ENCODE data around the gene MOB4.

MOB4 gene

DNA sequence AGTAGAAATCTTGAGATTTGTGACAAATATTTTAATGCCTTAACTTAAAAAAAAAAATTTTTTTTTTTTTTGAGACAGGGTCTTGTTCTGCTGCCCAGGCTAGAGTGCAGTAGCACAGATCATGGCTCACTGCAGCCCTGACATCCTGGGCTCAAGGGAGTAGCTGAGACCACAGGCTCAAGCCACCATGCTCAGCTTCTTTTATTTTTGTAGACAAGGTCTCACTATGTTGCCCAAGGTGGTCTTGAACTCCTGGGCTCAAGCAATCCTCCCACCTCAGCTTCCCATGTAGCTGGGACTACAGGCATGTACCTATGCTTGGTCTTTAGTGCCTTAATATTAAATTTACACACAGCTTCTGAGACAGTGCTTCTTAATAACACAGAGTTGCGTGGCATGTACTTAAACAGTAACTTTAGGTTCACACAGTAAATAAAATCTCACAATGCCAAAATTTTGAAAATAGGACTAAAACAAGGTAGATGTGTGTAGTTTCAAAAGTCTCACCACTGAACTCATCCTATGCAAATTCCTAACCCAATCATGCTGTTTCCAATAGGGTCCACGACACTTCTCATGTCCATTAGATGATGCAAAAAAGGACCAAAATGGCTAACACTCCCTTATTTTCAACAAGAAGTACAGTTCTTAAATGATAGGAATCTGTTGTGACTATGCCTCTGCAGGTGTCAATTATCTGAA lies 20.3 kb upstream of the MOB4 start:
- DNase-seq (ENCODE audit: low read depth) = no peak
- TF ChIP-seq, protein P1, sequence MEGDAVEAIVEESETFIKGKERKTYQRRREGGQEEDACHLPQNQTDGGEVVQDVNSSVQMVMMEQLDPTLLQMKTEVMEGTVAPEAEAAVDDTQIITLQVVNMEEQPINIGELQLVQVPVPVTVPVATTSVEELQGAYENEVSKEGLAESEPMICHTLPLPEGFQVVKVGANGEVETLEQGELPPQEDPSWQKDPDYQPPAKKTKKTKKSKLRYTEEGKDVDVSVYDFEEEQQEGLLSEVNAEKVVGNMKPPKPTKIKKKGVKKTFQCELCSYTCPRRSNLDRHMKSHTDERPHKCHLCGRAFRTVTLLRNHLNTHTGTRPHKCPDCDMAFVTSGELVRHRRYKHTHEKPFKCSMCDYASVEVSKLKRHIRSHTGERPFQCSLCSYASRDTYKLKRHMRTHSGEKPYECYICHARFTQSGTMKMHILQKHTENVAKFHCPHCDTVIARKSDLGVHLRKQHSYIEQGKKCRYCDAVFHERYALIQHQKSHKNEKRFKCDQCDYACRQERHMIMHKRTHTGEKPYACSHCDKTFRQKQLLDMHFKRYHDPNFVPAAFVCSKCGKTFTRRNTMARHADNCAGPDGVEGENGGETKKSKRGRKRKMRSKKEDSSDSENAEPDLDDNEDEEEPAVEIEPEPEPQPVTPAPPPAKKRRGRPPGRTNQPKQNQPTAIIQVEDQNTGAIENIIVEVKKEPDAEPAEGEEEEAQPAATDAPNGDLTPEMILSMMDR (IDR thresholded peaks at IDR 0.05; ENCODE audit: low read depth, low read length, missing control alignments) = no peak
- peak overlapping the region; percentile 100; the same call in 1 of the 2 replicates for H3K4me3 ChIP-seq (ENCODE audit: low read depth, low read length)

DNA sequence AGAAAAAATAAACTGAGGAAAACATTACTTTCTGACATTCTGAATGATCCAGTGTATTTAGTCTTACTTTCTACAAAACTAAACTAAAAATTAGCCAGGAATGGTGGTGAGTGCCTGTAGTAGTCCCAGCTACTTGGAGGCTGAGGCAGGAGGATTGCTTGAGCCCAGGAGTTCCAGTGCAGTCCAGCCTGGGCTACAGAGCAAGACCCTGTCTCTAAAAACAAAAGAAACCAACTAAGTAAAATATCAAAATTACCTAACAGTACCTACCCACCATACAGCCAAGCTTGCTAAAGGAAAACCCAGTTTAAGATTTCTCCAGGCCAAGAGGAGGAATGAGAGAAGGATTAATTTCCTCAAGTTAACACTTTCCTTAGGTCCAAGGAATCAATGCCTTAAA lies 19.2 kb upstream of the MOB4 start:
- H3K4me3 ChIP-seq (ENCODE audit: low read depth, low read length) = peak overlapping the region; percentile 100
- TF ChIP-seq, protein P1 (IDR thresholded peaks at IDR 0.05; ENCODE audit: low read depth, low read length, missing control alignments) = no peak

DNA sequence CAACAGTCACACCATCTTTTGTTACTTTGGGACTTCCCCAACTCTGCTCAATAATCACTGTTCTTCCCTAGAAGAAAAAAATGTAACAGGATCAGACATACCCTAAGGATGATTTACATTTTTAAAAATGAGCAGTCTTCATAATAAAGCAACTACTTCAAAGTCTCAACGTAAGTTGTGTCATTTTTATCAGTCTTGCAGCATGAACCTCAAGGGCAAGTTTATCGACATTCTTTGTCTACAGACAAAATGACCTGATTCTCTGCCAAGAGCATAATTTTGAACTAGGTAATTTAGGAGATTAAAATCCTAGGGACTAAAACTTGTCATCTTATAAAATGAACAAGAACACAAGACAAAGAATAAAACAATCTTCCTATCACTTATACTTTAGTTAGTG lies 18.5 kb upstream of the MOB4 start:
- TF ChIP-seq, protein P1 (IDR thresholded peaks at IDR 0.05; ENCODE audit: low read depth, low read length, missing control alignments) = no peak
- no peak for DNase-seq (ENCODE audit: low read depth)
- peak overlapping the region; percentile 100 for H3K4me3 ChIP-seq (ENCODE audit: low read depth, low read length)

More for the DNA sequence above, 19.2 kb upstream of the MOB4 start:
- no peak for DNase-seq (ENCODE audit: low read depth)

DNA sequence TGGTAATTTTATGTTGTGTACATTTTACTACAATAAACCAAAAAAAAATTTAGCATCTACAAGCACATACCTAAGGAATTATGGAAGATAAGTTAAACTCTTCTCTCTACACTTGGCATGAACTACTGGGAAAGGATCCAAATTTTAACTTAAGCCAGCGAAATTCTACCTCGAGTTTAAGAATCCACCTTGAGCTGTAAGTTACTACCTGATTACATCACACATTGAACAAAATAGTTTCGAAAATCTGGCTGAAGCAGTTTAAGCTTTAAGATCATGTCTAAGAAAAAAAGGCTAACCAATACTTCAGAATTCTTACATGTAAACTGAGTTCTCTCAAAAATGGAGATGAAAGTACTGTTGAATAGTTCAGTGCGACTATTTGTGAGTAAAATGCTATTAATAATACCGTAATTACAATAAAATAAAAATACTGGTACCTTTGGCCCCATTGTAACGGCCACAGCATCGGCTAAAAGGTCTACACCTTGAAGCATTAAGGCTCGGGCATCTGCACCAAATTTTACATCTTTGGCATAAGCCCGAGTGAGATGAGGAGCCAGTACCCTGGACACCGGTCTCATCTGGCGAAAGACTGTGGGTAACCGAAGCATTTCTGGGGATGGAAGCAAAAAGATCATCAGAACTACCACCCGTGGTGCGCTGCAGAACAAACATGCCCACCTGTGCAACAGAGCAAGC lies 17.5 kb upstream of the MOB4 start:
- TF ChIP-seq, protein P1 (IDR thresholded peaks at IDR 0.05; ENCODE audit: low read depth, low read length, missing control alignments) = no peak
- peak overlapping the region; percentile 100 for H3K4me3 ChIP-seq (ENCODE audit: low read depth, low read length)
- DNase-seq (ENCODE audit: low read depth) = no peak

DNA sequence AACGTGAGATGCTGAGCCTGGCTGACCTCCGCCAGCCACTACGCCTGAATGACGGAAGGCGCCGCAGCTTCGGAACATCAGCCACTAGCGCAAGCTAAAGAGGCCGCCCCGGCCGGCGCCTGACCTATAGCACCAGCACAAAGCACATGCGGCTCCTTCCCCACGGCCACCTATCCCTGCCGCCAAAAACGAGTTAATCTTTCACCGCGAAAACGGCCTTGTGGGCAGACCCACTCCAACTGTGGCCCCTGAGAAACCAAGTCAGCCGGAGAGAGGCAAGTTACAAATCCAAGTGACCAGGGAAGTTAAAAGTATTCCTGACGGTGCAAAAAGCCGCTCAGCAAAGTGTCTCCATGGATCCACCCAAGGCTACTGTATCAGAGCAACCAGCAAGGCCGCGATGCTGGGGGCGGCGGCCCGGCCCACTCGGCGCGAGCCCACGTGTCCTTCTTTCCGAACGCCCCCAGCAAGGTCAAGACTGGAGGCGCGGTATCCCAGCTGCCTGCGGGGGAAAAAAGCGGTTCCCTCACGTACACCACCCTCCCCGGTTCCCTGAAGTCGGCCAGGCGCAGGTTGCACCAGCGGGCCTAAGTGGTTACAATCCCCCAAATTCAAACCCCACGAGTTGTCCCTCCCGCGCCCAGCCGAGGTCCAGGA lies 16.8 kb upstream of the MOB4 start:
- TF ChIP-seq, protein P1 (IDR thresholded peaks at IDR 0.05; ENCODE audit: low read depth, low read length, missing control alignments) = no peak
- no peak for DNase-seq (ENCODE audit: low read depth)
- peak overlapping the region; percentile 100 for H3K4me3 ChIP-seq (ENCODE audit: low read depth, low read length)

DNA sequence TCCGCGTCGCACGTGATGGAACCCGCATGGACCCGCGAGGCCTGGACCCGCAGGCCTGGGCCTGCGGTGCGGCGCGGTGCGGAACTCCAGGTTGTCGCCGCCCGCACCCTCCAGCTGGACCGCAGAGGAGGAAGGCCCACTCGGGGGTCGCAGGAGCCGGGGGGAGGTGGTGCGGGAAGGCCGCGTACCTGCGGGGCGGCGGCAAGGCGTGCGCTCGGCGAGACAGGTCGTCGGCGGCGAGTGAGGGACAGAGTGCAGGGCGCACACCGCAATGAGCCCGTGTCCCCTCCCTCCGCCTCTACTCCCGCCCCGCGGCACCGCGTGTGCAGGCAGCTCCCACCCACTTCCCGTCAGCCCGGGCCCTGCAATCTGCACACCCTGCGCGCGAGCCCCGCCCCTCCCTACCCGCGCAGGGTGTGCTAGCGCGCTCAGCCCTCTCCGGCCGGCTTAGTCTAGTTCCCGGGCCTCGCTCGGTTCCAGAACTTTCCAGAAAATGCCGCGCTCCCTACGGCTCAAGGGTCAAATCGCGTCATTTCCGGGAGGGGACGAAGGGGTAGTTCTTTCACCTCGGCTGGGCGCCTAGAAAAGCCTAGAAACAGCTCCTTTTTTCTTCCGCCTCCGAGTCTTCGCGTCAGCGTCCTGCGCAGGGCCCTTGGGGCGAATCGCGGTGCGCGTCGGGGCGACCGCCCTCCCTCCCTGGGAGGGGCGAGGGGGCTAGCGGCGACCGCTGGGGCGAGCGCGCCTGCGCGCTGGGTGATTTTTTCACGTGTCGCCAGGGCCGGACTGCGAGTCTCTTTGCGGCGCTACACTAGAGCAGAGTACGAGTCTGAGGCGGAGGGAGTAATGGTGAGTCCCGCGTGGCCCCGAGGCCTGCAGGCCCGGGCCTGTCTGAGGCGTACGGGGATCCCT lies 16.0 kb upstream of the MOB4 start, which contains the start of the genes HSPD1 and HSPE1:
Gene HSPD1 (minus strand): TSS at position 247 of the 909 bp plus-strand sequence. CDS start 992 bp downstream, outside the sequence.
Gene HSPE1 (plus strand): TSS at position 786 of the 909 bp plus-strand sequence. CDS start 58 bp downstream, at position 844.
- DNase-seq (ENCODE audit: low read depth) = peak; percentile 98
- H3K4me3 ChIP-seq (ENCODE audit: low read depth, low read length) = peak within 1 kb of the TSS; percentile 100
- TF ChIP-seq, protein P1 (IDR thresholded peaks at IDR 0.05; ENCODE audit: low read depth, low read length, missing control alignments) = no peak
